ENCODE results near the gene MPP4.

GRCh38 chr2:201733544-201733943 lies 35.1 kb upstream of the MPP4 start:
- TF ChIP-seq CTCF (IDR thresholded peaks at IDR 0.05 in 2 of 3, conservative IDR thresholded peaks at IDR 0.05 in 1 of 3; ENCODE audit: control insufficient read depth in 2 of 3, extremely low read depth in 1 of 3, insufficient read depth in 1 of 3, low read depth in 3 of 3, low read length in 3 of 3), result no peak
- TF ChIP-seq SP1 (IDR thresholded peaks at IDR 0.05; ENCODE audit: low read depth, low read length), result no peak
- TF ChIP-seq, protein P1, sequence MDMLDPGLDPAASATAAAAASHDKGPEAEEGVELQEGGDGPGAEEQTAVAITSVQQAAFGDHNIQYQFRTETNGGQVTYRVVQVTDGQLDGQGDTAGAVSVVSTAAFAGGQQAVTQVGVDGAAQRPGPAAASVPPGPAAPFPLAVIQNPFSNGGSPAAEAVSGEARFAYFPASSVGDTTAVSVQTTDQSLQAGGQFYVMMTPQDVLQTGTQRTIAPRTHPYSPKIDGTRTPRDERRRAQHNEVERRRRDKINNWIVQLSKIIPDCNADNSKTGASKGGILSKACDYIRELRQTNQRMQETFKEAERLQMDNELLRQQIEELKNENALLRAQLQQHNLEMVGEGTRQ (IDR thresholded peaks at IDR 0.05; ENCODE audit: borderline replicate concordance, low read depth, low read length), result no peak
- no peak for TF ChIP-seq CREB1 (IDR thresholded peaks at IDR 0.05; ENCODE audit: low read depth)
- no peak for TF ChIP-seq ZZZ3 (IDR thresholded peaks at IDR 0.05; ENCODE audit: control insufficient read depth, insufficient read length, low read depth)
- TF ChIP-seq HSF1 (IDR thresholded peaks at IDR 0.05; ENCODE audit: low read depth, low read length), result no peak
- no peak for TF ChIP-seq SIN3A (IDR thresholded peaks at IDR 0.05; ENCODE audit: low read depth, low read length)
